NB4 (cell line): ENCODE results near the gene DPF3.

Source experiments
- POLR2A ChIP-seq: IDR thresholded peaks from 2 replicates; pipeline ENCODE4 v1.6.1; 2011; ENCODE audit warnings: mild to moderate bottlenecking; ENCODE audit not compliant: insufficient read length; ENCODE audit errors: extremely low read depth
- TF ChIP-seq, protein P1 (sequence below): IDR thresholded peaks from one replicate; pipeline ENCODE4 v1.5.1; 2012; ENCODE audit warnings: low read depth, low read length

DNA sequence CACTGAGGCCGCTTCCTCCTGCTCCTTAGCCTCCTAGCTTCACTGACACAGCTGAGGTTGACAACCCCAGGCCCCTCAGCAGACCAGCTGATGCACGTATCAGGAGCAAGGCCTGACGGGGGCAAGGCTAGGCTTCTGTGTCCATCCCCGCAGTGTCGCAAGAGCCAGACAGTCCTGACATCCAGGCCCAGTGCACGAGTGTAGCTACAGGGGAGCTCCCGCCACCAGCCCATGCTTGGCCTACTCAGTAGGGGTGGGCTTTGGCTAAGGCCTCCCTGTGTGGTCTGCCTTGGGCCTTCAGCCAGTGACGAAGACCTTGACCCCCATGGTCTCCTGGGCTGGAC is 179.1 kb downstream of the DPF3 start:
- TF ChIP-seq, protein P1, sequence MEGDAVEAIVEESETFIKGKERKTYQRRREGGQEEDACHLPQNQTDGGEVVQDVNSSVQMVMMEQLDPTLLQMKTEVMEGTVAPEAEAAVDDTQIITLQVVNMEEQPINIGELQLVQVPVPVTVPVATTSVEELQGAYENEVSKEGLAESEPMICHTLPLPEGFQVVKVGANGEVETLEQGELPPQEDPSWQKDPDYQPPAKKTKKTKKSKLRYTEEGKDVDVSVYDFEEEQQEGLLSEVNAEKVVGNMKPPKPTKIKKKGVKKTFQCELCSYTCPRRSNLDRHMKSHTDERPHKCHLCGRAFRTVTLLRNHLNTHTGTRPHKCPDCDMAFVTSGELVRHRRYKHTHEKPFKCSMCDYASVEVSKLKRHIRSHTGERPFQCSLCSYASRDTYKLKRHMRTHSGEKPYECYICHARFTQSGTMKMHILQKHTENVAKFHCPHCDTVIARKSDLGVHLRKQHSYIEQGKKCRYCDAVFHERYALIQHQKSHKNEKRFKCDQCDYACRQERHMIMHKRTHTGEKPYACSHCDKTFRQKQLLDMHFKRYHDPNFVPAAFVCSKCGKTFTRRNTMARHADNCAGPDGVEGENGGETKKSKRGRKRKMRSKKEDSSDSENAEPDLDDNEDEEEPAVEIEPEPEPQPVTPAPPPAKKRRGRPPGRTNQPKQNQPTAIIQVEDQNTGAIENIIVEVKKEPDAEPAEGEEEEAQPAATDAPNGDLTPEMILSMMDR = no peak
- TF ChIP-seq POLR2A = no peak
